Fibroblast of skin of right biceps (primary cell): ENCODE data around the gene SH2D1B.

ENCODE experiments used
- DNase-seq: peaks from one replicate; pipeline ENCODE4 v3.0.0-alpha.2; 2013

SH2D1B gene

DNA sequence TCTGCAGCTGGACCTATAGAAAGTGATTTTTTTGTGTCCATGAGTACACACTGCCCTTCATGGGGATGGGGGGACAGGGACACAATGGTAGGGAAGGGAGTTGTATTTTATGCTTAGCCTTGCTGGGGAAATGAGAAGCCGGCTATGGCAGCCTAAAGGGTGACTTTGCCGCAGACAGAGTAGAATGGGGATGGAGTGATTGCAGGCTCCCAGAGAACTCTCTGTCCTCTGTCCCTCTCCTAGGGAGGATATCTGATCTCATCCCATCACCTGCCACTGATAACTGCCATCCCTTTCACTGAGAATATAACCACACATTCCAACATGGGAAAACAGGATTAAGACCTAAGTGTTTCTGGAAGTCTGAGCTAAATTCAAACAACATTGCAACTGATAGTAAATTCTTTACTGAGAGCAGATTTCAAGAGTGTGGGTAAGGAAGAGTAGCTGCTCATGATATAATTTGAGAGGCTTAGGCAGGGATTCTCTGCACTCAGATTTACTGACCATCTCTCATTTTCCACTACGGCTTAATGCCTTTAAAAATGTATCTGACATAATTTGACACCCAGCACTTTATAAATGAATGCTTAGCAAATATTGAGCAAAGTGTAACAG lies 13.9 kb downstream of the SH2D1B start:
- DNase-seq: no peak

DNA sequence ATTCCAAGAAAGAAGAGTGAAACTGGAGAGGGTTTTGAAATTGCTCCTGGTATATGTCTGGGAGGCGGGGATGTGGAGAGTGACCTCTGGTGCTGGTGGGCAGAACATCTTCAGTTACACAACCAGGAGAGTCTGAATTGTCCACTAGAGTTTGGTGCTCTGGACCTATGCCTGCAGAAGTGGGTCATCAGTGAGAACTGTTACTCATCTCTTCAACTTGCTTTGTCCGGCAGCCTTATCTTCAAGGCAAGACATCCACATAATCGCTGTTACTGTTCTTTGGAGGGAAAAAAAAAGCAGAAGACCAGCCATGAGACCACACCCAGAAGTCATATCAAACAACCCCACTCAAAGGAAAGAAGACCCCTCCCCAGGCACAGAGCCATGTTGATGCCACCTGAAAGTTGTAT lies 14.9 kb downstream of the SH2D1B start:
- no peak for DNase-seq

DNA sequence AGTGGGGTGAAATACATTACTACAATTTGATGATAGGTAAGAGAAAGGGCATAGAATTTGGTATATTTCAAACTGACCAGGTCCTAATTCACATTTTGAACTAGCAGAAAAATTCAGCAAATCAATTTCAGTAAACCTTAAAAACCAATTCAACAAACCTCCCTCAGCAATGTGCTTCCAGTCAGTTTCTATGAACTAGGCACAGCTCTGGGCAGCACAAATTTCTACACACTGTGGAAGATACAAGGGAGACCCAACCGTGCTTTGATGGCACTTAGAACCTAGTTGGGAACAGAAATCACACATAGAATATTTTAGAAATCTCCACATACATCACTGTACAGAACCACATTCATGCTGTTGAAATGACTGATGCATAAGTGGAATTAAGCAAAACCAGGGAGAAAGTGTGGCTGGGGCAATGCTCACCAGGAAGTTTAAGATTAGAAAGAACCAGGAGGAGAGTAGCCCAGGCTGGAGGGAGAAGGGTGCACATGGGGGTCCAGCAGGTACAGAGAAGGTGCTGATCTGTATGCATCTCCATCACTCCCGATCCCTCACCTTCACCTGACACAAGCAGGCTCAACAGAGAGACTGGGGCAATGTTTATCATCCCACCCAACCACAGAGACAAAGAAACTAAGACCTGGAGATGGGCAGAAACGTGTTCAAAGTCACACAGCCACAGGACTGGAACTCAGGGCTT lies 15.6 kb downstream of the SH2D1B start:
- DNase-seq: no peak

DNA sequence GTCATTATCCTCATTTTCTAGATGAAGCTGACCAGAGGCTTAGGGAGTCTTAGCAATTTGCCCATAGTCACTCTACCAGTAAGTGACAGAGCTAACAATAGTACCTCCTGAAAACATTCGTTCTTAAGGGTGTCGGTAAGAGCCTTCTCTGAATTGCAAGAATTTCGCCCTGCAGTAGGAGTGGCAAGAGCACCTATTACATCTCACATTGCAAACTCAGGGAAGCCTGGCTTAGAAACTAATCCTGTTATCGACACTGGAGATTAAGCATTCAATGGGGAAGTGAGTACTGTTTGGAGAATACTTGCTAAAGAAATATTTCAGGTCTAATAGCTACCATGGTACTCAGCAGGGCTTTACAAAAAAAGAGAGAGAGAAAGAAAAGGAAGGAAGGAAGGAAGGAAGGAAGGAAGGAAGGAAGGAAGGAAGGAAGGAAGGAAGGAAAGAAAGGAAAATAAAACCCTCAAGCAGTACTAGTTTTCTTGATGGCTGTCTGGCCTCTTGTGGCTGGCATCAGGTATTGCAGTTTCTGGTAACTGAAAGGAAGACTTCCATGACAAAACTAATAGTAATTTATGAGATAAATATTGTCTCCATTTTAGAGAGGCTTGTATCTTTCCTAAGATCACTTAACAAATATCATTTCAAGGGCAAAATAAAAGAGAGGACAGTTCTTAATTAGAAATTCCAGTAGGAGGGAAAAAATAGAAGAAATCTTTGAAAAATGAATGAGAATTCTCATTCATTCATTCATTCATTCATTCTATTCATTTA lies 20.0 kb downstream of the SH2D1B start:
- DNase-seq: peak; percentile 48

DNA sequence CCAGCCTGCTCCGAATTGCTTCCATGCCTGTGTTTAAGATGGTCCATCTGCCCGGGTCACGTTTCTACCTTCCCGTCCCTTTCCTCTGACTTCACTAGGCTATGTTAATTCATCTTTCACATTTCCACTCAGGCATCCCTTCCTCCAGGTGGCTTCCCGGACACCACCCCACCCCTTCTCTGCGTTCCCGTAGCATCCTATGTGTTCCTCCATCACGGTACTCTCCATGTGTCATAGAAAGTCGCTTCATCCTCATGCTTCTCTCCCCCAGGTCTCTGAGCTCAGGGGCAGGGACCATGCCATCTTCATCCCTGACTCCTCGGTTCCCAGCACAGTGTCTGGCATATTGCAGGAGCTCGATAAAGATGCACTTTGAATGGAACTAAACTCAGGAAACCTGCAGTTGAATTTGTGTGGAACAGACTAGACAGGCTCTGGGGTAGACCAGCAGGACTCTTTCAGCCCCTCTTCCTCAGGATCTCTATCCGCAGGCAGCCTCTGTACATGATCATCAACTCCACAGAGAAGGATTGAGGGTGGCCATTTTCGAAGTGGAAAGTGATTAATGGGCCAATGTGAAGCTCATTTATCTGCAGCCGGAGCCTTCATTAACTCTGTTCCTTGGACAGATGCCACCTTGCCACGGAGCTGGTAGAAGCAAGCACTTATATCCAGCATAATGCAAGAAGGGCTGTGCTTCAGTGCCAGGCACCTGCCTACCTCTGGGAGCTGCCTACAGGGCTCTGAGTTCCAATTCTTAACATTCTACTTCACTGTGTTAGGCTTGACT lies 21.3 kb downstream of the SH2D1B start:
- DNase-seq: no peak

DNA sequence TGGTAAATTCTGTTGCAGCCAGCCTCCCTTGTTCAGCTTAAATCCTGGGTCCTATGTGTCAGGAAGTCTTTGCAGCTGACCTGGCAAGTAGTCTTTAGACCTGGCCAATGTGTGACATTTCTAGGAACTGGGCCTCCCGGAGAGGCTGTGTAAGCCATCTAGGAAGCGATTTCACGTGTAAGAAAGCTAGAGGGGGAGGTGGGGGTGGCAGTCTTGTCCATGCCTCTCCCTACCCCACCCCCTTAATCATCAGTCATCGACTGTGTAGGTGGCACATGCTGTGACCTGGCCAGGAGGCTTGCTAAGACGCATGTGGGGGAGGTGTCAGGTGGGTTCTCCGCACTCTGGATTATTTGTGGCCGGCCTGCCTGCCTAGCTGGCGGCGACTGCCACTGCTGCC lies 22.0 kb downstream of the SH2D1B start:
- no peak for DNase-seq

DNA sequence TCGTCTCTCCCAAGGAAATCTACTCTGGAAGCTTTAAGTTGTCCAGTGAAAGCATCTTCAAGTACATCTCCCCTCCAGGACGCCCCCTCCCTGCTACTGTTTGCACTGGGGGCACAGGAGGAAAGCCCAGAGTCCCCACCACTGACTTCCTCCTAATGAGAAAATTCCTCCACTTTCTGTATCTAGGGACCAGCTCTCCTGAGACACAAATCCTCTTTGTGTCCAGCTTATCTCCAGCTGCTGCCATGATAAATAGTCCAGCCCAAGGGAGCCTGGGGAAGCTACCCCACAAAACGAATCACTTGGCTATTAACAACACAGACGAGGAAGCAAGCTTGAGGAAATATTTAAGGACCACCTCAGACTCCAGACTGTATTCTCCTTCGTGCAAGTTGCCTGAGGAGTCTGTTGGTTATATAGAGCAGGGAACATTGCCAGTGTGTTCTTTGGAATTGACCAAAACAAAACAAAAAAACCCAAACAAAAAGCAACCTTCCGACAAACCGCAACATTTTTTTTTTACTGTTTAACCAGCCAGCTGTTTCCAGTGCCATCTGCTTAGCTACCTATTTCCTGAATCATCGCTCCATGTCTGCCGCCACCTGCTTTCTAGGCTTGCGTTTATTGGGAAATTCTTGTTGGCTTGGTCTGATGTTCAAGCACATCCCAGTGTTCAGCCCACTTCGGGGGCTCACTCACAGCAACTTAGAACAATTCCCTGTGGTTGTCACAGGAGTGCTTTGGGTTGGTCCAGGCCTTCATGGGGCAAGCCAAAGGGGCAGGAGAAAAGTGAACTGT lies 22.7 kb downstream of the SH2D1B start:
- no peak for DNase-seq

DNA sequence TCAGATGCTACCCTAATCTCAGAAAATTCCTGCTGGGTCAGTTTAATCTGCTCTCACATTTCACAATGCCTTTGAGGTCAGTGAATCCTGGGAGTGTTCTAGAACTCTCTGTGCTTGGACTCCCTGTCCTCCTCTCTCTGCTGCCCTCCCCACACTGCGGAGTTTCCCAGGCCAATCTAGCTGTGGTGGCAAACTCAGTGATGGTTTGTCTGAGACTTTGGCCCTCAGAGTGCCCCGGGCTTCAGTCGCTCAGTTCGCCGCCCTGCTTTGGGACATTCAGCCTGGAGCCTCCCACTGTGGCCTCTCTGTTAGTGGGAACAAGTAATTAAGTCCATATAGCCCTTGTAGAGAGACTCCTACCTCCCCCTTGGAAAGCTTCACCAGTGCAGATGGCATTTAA lies 23.3 kb downstream of the SH2D1B start:
- no peak for DNase-seq

DNA sequence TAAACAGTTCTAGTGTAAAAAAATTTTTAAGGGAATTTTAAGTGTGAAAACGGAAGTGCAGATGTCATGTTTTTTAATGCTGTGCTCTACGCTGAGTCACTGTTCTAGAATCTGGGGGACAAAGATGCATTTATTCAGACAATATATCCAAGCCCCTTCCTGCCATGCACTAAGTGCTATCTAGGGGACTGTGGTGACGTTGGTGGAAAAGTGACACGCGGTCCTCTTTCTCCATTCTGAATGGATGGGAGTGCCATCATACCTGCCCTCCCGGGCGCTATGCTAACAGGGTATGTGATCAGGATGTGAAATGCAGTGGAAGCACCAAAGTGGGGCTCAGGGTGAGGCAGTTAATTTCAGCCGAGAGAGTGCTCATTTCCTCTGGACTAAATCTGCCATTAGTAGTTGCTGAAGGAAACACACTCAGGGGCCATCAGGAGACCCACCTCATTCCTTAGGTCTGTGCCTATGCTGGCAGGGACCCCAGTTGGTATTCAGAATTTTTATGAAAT lies 23.8 kb downstream of the SH2D1B start:
- no peak for DNase-seq

DNA sequence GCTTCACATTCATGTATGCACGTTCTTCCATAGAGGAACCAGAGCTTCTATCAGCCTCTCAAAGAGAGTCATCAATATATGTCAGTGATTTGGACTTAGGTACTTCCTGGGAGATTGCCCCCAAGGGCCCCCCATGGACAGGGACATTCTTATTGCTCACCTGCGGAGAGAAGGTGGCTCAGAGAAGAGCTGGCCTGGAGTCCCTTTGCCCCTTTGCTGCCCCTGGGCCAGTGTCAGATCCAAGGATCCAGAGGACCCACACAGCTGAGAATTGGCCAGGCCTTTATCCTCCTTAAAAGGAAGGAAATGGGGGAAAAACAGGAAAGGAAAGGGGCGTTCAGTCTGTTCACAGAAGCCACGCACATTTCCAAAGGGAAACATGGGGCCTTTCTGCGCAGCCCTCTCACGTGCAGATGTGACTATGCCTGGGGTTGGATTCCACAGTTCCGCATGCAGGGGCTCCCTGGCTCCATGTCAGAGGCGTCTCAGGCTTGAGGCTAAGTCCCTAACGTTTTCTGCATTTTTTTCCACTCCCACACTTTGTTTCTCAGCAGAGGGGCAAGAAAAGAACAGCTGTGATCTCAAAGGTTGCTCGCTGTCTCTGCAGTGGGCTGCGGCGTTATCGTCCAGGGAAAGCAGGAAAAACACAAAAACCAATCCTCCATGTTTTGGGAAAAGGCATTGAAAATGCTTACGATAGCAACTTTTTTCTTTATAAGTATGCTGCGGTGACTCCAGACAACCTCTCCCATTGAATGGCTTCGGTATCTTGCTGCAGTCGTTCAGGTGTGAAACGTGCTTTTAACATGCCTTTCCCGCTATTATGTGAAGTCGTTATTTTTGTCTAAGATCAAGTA lies 24.5 kb downstream of the SH2D1B start:
- DNase-seq: no peak

DNA sequence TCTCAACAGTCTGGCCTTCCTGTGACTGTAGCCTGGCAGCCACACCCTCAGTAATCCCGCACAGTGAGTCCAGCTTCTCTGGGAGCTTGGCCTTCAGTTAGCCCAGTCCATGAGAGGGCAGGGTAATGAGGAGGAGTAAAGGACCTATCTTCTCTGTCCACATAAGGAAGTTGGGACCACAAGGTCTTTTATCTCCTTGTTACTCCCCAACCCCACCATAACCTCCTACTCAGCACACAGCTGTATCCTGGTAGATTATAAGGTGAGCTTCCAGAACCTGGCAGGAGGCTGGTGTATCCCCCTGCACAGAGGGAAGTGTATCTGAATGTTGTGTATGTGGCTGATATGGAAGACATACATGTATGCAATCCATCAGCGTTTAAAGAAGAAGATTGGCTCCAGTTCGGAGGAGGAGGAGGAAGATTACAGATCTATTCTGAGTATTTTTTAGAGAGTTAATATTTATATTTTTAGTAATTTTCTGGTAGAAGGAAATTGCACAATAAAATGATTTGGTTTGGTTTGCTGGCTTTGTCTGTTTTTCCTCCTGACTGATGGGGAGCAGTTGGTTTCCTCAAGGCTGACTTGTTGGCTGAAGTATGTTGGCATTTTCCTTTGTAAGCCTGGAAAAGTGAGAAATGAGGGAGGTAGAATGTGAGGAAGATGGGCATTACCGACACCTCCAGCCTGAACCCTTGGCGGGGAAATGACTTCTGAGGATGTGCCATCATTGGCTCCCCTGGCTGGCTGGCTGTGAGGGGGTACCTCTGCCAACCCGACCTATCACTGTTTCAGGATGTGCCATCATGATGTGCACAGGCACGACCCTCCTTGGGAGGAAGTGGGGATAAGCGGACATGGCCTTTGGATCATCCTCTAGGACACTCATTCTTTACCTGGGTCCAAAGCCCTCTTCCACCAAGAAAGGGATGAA lies 25.4 kb downstream of the SH2D1B start:
- no peak for DNase-seq

DNA sequence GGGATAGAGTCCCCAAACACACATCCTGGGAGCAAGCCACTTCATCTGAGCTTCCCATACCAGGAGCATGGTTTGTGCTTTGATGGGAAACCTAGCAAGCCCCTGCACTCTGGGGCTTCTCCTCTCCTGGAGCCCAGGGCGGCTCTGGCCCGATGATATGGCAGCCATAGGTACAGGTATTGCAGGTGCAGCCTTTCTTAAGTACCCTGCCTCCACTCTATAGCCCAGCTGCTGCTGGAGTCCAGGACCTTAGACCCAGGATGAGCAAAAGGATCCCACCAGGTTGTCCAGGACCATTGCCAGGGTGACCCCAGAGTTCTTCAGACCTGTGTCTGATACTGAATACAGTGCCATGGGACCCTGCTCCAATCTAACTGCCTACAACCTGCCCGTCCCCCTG lies 26.2 kb downstream of the SH2D1B start:
- DNase-seq: no peak

DNA sequence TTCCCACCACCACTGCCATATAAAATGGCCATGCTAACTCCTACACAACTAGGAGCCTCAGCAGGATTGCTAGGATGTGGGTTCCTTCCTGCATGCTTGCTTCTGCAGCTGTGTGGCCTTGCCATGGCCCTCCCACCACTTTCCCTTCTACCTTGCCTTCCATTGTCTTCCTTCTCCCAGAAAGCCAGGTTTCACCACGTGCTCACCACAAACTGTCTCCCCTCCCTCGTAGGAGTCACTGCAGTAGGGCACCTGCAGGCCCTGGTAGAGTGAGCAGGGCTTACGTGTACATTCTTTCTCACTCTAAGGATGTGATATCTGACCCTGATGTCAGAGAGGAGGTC lies 26.7 kb downstream of the SH2D1B start:
- DNase-seq: no peak

DNA sequence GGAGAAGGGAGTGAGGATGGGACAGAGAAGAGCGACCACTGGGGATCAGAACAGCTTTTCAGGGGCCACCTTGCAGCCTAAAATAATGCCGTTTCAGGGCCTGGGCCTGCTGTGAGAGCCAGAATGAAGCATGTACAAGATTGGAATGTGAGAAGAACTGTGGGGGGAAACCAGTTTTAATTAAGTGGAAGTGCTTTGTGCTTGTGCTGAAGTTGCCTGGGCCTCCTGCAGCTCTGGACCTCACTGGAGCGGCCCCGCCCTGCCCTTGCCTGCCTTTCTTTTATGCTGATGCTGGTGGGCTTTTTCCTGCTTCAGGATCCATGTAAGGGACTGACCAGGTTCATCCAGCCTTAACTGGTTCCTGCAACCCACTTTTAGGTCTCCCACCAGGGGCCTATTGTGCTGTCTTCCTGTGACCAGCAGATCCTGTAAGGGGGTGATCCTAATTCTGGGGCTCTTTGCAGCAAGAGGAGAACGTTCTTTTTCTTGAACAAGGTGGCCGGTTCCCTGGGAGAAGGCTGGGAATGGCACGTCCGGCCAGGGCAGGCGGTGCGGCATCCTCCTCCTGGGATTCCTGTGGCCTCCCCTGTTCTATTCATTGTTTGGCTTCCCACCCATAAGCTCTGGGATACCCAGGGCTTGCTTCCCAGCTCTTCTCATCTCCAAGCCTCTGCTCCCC lies 27.2 kb downstream of the SH2D1B start:
- no peak for DNase-seq

DNA sequence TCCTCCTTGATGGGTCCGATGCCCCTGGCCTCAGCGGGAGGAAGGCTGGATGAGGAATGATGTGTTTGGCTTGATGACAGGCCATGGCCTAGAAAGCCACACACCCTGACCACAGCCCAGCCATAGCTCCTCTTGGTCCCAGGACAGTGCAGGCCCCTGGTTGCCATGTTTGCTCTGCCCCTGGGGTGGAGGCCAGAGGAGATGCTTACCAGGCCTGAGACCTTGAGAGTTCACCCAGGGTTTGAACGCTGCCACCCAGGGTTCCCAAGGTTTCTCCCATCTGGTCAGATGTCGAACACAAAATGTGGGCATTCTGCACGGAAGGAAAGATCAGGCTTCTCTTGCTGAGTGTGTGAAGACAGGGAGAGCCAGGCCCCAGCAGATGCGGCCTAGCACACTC lies 27.8 kb downstream of the SH2D1B start:
- DNase-seq: no peak

DNA sequence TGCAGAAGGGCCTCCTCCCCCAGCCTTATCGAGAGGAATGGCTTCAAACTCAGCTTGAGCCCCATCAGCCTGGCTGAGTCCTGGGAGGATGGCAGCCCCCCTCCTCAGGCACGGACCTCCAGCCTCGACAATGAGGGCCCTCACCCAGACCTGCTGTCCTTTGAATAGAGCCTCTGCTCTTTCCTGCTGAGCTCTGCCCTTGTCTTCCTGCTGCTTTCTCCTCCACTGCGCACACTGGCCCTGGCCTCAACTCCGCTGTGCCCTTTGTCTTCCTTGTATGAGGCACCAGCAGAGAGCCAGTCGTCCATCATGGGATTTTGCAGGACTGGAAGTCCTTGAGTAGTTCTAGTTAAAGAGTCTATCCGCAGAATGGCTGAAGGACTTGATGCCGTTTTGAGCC lies 28.4 kb downstream of the SH2D1B start:
- DNase-seq: no peak

DNA sequence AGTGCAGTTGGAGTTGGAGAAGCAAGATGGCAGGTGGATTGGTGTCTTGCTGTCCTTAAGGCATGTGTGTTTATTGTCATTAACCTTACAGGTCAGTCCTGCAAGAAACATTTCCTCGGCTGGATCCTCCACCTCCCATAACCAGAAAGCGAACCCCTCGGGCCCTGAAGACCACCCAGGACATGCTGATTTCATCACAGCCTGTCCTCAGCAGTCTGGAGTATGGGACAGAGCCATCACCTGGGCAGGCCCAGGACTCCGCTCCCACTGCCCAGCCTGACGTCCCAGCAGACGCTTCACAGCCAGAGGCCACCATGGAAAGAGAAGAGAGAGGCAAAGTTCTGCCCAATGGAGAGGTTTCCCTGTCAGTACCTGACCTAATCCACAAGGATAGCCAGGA lies 28.8 kb downstream of the SH2D1B start:
- no peak for DNase-seq

DNA sequence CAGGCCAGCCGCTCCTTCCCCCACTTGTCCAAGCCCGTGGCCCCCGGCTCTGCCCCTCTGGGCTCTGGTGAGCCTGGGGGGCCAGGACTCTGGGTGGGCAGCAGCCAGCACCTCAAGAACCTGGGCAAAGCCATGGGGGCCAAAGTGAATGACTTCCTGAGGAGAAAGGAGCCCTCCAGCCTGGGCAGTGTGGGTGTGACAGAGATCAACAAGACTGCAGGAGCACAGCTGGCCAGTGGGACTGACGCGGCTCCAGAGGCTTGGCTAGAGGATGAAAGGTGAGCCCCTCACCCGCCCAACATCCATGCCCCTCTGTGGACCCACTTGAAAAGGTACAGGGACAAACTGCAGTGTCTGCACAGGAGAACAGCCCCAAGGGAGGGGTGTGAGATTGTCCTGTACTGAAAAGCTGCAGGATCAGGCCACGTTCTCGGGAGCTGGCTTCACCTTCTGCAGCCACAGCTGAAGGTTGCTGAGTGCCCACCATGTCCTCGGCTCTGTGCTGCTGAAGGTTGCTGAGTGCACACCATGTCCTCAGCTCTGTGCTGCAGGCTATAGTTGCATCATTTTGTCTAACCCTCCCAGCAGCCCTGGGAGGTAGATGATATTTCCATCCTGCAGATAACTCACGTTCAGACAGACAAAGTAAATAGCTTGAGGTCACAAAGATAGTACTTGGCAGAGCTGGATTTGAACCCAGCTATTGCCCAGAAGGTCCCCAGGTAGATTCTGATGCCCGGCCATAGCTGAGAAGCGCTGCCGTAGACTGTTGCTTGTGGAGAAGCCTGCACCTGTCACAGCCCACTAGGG lies 29.8 kb downstream of the SH2D1B start:
- no peak for DNase-seq

DNA sequence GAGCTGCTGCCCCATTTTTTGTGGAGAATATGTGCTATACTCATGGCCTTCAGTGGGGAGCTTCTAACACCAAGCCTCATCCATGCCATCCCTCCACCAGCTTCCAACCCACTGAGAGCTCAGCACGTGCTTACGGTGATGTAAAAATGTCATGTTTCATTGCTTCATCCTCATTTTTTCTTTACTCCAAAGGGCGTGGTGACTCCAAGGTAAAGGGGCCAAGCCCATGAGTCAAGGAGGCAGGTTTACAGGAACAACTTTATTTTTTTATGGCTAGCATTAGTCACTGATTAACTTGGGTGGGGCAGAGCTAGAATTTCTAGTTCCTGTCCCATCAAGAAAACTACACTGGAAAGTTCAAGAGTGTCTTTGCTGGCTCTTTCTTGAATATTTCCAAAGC lies 30.6 kb downstream of the SH2D1B start, which contains the start of gene C1orf226:
Gene C1orf226 (plus strand): TSS at position 346 of the 400 bp plus-strand sequence. CDS start 174 bp downstream, outside the sequence.
- DNase-seq: no peak
